ENCODE measurements around the gene LYZL1. TPM values are rescaled to one million over a fixed set of nuclear protein-coding genes. Genes with fewer than 3 reads are reported as not detected.

Gene LYZL1
- total RNA-seq, 1 experiment from 2014 or later = not detected

DNA sequence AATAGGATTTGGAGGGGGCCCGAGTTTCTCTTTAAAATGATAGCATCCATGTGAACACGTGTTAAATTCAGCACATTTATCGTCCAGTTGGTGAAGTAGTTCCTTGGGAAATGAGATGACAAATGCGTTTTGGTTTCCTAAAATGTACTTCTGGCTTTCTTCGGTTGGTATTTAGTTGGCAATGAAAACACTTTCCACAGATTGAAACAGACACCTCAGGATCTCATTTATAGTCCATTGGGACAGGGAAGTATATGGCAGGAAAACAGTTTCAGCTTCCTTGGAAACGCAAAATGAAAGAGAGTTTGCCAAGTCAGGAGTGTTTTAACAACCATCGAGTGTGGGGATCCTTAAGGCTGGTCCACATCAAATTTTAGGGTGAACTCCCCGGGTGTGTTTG, 19.4 kb upstream of the LYZL1 start:
- TF ChIP-seq ZNF317 (CRISPR knock-in tag; IDR thresholded peaks at IDR 0.05; ENCODE audit: borderline replicate concordance, low read depth) (no peak), ZNF396 (CRISPR knock-in tag; IDR thresholded peaks at IDR 0.05; ENCODE audit: borderline replicate concordance) (no peak), HMGA2 (CRISPR knock-in tag; IDR thresholded peaks at IDR 0.05) (no peak), CBFB (CRISPR knock-in tag; IDR thresholded peaks at IDR 0.05; ENCODE audit: low read depth) (no peak), GABPB1 (CRISPR knock-in tag; IDR thresholded peaks at IDR 0.05) (no peak), NR1H2 (CRISPR knock-in tag; IDR thresholded peaks at IDR 0.05) (no peak), ZNF138 (CRISPR knock-in tag; conservative IDR thresholded peaks at IDR 0.05) (no peak), NFE2L1 (CRISPR knock-in tag; IDR thresholded peaks at IDR 0.05) (no peak), RORB (CRISPR knock-in tag; IDR thresholded peaks at IDR 0.05) (no peak)
- TF ChIP-seq, protein P1, sequence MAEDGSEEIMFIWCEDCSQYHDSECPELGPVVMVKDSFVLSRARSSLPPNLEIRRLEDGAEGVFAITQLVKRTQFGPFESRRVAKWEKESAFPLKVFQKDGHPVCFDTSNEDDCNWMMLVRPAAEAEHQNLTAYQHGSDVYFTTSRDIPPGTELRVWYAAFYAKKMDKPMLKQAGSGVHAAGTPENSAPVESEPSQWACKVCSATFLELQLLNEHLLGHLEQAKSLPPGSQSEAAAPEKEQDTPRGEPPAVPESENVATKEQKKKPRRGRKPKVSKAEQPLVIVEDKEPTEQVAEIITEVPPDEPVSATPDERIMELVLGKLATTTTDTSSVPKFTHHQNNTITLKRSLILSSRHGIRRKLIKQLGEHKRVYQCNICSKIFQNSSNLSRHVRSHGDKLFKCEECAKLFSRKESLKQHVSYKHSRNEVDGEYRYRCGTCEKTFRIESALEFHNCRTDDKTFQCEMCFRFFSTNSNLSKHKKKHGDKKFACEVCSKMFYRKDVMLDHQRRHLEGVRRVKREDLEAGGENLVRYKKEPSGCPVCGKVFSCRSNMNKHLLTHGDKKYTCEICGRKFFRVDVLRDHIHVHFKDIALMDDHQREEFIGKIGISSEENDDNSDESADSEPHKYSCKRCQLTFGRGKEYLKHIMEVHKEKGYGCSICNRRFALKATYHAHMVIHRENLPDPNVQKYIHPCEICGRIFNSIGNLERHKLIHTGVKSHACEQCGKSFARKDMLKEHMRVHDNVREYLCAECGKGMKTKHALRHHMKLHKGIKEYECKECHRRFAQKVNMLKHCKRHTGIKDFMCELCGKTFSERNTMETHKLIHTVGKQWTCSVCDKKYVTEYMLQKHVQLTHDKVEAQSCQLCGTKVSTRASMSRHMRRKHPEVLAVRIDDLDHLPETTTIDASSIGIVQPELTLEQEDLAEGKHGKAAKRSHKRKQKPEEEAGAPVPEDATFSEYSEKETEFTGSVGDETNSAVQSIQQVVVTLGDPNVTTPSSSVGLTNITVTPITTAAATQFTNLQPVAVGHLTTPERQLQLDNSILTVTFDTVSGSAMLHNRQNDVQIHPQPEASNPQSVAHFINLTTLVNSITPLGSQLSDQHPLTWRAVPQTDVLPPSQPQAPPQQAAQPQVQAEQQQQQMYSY (CRISPR knock-in tag; IDR thresholded peaks at IDR 0.05) = no peak
- CTCF ChIA-PET = no interaction called here
- DNase-seq (ENCODE audit: low spot score) = no peak
- Mint-ChIP-seq H3K9me3 (peaks cover 27% of the 10 kb centered on the region), H3K4me1 (peaks cover 9% of the 10 kb centered on the region), H3K27me3 (ENCODE audit: low read depth) (peaks cover 4% of the 10 kb centered on the region), H3K27ac (no peak overlapping the region), H3K4me3 (no peak overlapping the region), H3K36me3 (peaks cover 21% of the 10 kb centered on the region)
- no peak for ATAC-seq
- POLR2A ChIA-PET = no interaction called here

DNA sequence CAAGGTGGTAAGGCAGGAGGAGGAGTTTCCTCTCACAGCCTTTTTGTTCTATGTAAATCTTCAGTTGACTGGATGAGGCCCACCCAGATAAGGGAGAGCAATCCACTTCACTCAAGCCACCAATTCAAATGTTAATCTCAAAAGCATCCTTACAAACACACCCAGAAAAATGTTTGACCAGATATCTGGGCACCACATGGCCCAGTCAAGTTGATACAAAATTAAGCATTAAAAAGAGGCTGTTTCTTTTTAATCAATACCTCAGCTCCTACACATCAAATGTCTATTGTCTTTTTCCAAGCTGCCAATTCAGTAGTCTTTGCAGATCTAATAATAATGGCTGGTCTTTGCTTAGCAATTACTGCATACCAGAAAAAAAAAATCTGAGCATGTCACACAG, 18.0 kb upstream of the LYZL1 start:
- ChIA-PET POLR2A (no interaction called here), CTCF (no interaction called here)
- ATAC-seq (no peak), DNase-seq (ENCODE audit: low spot score) (no peak)
- H3K4me1 Mint-ChIP-seq = peaks cover 9% of the 10 kb centered on the region
- H3K36me3 Mint-ChIP-seq = peaks cover 24% of the 10 kb centered on the region
- no peak overlapping the region for H3K4me3 Mint-ChIP-seq
- H3K9me3 Mint-ChIP-seq = peaks cover 31% of the 10 kb centered on the region
- no peak overlapping the region for H3K27ac Mint-ChIP-seq
- peaks cover 4% of the 10 kb centered on the region; the same call in 1 of the 2 replicates for H3K27me3 Mint-ChIP-seq (ENCODE audit: low read depth)
- TF ChIP-seq ZNF416 (CRISPR knock-in tag; IDR thresholded peaks at IDR 0.05) (peak; percentile 90), ETV6 (CRISPR knock-in tag; IDR thresholded peaks at IDR 0.05) (no peak)

DNA sequence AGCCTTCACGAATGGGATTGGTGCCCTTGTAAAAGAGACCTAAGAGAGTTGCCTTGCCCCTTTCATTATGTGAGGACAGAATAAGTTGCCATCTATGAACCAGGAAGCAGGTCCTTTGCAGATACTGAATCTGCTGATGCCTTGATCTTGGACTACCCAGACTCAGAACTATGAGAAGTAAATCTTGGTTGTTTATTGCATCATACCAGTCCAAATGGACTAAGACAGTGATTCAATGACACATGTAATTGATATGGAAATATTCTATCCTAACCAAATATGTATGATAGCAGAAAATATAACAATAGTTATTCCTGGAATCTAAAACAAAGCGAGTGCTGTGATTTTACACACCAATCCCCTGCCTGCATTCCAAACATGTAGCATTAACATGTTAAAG, 17.0 kb upstream of the LYZL1 start:
- ATAC-seq = no peak
- Mint-ChIP-seq H3K36me3 (peaks cover 24% of the 10 kb centered on the region), H3K9me3 (peaks cover 31% of the 10 kb centered on the region), H3K4me1 (peaks cover 3% of the 10 kb centered on the region), H3K4me3 (no peak overlapping the region), H3K27me3 (ENCODE audit: low read depth) (peaks cover 4% of the 10 kb centered on the region; the same call in 1 of the 2 replicates), H3K27ac (no peak overlapping the region)
- CTCF ChIA-PET = no interaction called here
- POLR2A ChIA-PET = no interaction called here
- no peak for DNase-seq (ENCODE audit: low spot score)
- TF ChIP-seq, protein P1 (CRISPR knock-in tag; IDR thresholded peaks at IDR 0.05) = no peak
- TF ChIP-seq, protein P2, sequence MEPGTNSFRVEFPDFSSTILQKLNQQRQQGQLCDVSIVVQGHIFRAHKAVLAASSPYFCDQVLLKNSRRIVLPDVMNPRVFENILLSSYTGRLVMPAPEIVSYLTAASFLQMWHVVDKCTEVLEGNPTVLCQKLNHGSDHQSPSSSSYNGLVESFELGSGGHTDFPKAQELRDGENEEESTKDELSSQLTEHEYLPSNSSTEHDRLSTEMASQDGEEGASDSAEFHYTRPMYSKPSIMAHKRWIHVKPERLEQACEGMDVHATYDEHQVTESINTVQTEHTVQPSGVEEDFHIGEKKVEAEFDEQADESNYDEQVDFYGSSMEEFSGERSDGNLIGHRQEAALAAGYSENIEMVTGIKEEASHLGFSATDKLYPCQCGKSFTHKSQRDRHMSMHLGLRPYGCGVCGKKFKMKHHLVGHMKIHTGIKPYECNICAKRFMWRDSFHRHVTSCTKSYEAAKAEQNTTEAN (CRISPR knock-in tag; IDR thresholded peaks at IDR 0.05) = no peak
- TF ChIP-seq MYBL2 (CRISPR knock-in tag; IDR thresholded peaks at IDR 0.05) (no peak), IRF2 (CRISPR knock-in tag; IDR thresholded peaks at IDR 0.05; ENCODE audit: borderline replicate concordance, low read depth) (no peak), NFYB (CRISPR knock-in tag; conservative IDR thresholded peaks at IDR 0.05; ENCODE audit: low read depth) (no peak), NR2C2 (CRISPR knock-in tag; IDR thresholded peaks at IDR 0.05) (no peak), CBFB (CRISPR knock-in tag; IDR thresholded peaks at IDR 0.05; ENCODE audit: low read depth) (no peak)
- TF ChIP-seq, protein P3, sequence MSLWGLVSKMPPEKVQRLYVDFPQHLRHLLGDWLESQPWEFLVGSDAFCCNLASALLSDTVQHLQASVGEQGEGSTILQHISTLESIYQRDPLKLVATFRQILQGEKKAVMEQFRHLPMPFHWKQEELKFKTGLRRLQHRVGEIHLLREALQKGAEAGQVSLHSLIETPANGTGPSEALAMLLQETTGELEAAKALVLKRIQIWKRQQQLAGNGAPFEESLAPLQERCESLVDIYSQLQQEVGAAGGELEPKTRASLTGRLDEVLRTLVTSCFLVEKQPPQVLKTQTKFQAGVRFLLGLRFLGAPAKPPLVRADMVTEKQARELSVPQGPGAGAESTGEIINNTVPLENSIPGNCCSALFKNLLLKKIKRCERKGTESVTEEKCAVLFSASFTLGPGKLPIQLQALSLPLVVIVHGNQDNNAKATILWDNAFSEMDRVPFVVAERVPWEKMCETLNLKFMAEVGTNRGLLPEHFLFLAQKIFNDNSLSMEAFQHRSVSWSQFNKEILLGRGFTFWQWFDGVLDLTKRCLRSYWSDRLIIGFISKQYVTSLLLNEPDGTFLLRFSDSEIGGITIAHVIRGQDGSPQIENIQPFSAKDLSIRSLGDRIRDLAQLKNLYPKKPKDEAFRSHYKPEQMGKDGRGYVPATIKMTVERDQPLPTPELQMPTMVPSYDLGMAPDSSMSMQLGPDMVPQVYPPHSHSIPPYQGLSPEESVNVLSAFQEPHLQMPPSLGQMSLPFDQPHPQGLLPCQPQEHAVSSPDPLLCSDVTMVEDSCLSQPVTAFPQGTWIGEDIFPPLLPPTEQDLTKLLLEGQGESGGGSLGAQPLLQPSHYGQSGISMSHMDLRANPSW (CRISPR knock-in tag; conservative IDR thresholded peaks at IDR 0.05; ENCODE audit: low read depth) = no peak
- TF ChIP-seq, protein P4, sequence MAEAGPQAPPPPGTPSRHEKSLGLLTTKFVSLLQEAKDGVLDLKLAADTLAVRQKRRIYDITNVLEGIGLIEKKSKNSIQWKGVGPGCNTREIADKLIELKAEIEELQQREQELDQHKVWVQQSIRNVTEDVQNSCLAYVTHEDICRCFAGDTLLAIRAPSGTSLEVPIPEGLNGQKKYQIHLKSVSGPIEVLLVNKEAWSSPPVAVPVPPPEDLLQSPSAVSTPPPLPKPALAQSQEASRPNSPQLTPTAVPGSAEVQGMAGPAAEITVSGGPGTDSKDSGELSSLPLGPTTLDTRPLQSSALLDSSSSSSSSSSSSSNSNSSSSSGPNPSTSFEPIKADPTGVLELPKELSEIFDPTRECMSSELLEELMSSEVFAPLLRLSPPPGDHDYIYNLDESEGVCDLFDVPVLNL (CRISPR knock-in tag; IDR thresholded peaks at IDR 0.05; ENCODE audit: borderline replicate concordance, low read depth) = no peak
